Activated naive CD8-positive, alpha-beta T cell (primary cell): ENCODE results near the gene C19orf67.

Source experiments
- H3K27ac Mint-ChIP-seq: one replicate; pipeline ENCODE4 v1.8.0; 2021; ENCODE audit warnings: mixed read lengths
- H3K27me3 Mint-ChIP-seq: one replicate; pipeline ENCODE4 v1.8.0; 2021; ENCODE audit warnings: mixed read lengths
- H3K36me3 Mint-ChIP-seq: one replicate; pipeline ENCODE4 v1.8.0; 2021; ENCODE audit warnings: mixed read lengths
- H3K4me1 Mint-ChIP-seq: one replicate; pipeline ENCODE4 v1.8.0; 2021; ENCODE audit warnings: low read depth, mixed read lengths
- H3K4me3 Mint-ChIP-seq: one replicate; pipeline ENCODE4 v1.8.0; 2021; ENCODE audit warnings: mild to moderate bottlenecking, mixed read lengths
- H3K9me3 Mint-ChIP-seq: one replicate; pipeline ENCODE4 v1.8.0; 2021; ENCODE audit warnings: low read depth, mixed read lengths

Gene C19orf67

GRCh38 chr19:14096272-14096992, 10.8 kb upstream of the C19orf67 start:
- Mint-ChIP-seq H3K4me3 (no peak overlapping the region), H3K9me3 (no peaks in the 10 kb centered on the region), H3K36me3 (peaks cover 2% of the 10 kb centered on the region), H3K4me1 (peaks cover 12% of the 10 kb centered on the region), H3K27ac (no peak overlapping the region), H3K27me3 (no peaks in the 10 kb centered on the region)

- Mint-ChIP-seq H3K36me3 (peaks cover 2% of the 10 kb centered on the region), H3K27ac (peak overlapping the region; percentile 76), H3K4me1 (peaks cover 13% of the 10 kb centered on the region), H3K27me3 (no peaks in the 10 kb centered on the region), H3K9me3 (no peaks in the 10 kb centered on the region), H3K4me3 (no peak overlapping the region)
These were observed 9.3 kb upstream of the C19orf67 start for GRCh38 chr19:14094854-14095253.

DNA sequence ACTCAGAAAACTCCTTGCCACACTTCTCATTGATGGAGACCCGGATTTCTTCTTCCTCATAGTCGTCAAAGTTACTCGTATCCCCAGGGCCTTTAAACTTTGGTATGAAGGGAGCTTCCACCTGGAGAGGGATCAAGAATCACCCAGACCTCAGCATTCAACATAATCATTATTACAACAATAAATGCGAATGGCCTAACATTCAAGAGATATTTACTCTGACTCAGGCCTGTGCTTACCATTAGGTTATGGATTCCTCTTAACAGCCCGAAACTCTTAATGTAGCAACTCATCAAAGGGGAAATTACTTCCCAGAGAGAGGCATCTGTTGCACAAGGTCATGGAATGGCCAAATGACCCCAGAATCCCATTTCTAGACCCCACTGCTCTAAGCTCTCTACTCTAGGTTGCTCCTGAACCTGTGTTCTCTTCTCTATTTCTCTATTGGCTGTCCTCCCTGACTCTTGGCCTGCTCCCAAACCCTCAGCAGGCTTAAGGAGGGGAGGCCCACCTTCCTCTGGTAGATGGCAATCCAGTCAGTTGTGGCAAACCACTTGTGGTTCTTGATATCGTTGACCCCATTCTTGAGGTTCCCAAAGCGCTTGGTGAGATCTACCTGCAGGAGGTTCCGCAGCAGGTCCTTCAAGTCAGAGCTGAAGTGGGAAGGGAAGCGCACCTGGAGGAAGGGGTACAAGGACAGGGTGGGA, 7.7 kb upstream of the C19orf67 start:
- no peaks in the 10 kb centered on the region for H3K27me3 Mint-ChIP-seq
- H3K9me3 Mint-ChIP-seq = no peaks in the 10 kb centered on the region

DNA sequence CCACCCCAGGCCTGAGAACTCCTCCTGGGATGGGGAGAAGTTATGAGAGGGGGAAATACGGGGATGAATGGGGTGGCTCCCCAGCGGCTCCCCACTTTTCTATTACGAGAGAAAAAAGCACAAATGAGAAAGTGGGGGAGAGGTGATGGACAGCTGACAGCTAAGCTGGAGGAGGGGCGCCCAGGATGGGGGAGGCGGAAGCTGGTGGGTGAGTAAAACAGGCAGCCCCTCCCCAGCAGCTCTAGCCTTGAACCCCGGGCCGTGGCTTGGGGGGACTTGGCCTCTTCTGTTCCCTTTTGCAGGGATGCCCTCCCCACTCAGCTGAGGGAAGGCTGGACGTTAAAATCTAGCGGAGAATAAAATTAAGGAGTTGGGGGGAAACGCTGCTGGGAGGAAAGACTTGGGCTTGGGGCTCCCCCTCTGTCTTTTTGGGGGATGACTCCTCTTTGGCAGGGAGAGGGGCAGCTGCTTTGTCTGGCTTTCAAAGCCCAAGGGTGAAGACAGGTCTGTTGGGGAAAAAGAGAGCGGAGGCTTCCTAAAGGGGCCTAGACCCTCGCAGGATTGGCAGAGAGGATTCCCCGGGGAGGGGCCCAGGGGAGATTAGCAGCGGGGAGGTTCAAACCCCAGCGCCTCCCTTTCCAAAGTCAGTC, 6.4 kb upstream of the C19orf67 start:
- peaks cover 18% of the 10 kb centered on the region for H3K4me1 Mint-ChIP-seq
- H3K27me3 Mint-ChIP-seq = no peaks in the 10 kb centered on the region
- H3K36me3 Mint-ChIP-seq = peaks cover 6% of the 10 kb centered on the region
- H3K9me3 Mint-ChIP-seq = no peaks in the 10 kb centered on the region
- H3K4me3 Mint-ChIP-seq = peak overlapping the region; percentile 99
- H3K27ac Mint-ChIP-seq = peak overlapping the region; percentile 100

More for the DNA sequence above, 7.7 kb upstream of the C19orf67 start:
- Mint-ChIP-seq H3K4me3 (peak overlapping the region; percentile 59), H3K4me1 (peaks cover 18% of the 10 kb centered on the region), H3K36me3 (peaks cover 6% of the 10 kb centered on the region), H3K27ac (peak overlapping the region; percentile 58)

DNA sequence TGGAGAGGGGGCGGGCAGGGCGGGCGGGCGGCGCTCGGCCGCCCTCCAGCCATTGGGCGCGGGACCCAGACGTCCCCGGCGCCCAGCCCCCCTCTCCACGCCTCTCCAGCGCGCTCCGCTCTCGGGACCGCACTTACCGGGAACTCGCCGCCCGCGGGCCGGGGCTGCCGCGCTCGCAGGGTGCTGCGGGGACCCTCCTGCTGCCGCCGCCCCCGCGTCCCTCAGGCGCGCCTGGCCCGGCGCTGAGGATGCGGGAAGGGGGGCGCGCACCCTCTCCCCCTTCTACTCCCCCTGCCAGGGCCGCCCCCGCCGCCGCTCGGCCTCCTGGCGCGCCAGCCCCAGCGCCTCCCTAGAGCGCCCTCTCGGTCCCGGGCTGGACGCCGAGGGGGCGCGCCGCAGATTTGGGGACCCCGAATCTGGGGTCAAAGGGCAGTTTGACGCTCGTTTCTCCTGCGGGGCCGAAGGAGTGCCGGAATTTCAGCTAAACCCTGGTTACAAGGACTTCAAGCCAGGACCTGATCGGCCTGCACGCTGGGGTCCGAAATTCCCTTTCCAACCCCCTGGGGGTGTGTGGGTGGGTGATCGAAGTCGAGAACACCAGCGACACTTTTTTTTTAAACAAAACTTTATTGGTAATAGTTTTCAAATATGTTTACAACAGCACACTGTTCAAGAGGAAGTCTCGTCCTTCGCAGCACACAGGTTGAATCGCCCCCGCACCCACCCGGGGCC, 5.7 kb upstream of the C19orf67 start:
- peak overlapping the region; percentile 100 for H3K27ac Mint-ChIP-seq
- H3K36me3 Mint-ChIP-seq = peaks cover 6% of the 10 kb centered on the region
- no peaks in the 10 kb centered on the region for H3K9me3 Mint-ChIP-seq
- H3K27me3 Mint-ChIP-seq = no peaks in the 10 kb centered on the region
- peak overlapping the region; percentile 99 for H3K4me3 Mint-ChIP-seq
- peaks cover 20% of the 10 kb centered on the region for H3K4me1 Mint-ChIP-seq

- H3K27me3 Mint-ChIP-seq = no peaks in the 10 kb centered on the region
- peaks cover 20% of the 10 kb centered on the region for H3K4me1 Mint-ChIP-seq
- peak within 1 kb of the TSS; percentile 99 for H3K4me3 Mint-ChIP-seq
- H3K27ac Mint-ChIP-seq = peak within 1 kb of the TSS; percentile 100
- H3K9me3 Mint-ChIP-seq = no peaks in the 10 kb centered on the region
- peaks cover 6% of the 10 kb centered on the region for H3K36me3 Mint-ChIP-seq
These were observed 5.0 kb upstream of the C19orf67 start, which contains the start of gene SAMD1 for GRCh38 chr19:14090509-14091080. SAMD1 (minus strand) TSS chr19:14090751.

- peak overlapping the region; percentile 88 for H3K27ac Mint-ChIP-seq
These were observed 4.3 kb upstream of the C19orf67 start for GRCh38 chr19:14089662-14090508.

DNA sequence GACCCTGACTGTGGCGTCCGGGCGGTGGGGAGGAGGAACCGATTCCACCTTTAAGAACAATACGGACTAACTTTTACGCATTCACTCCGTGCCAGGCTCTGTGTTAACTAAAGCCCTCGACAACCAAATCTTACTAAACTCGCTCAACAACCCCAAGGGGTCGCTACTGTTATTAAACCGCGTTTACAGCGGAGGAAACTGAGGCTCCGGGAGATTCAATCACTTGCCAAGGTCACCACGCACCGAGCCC, 3.8 kb upstream of the C19orf67 start:
- Mint-ChIP-seq H3K27ac (peak overlapping the region; percentile 88), H3K4me1 (peaks cover 20% of the 10 kb centered on the region), H3K9me3 (no peaks in the 10 kb centered on the region), H3K4me3 (peak overlapping the region; percentile 88), H3K36me3 (peaks cover 6% of the 10 kb centered on the region), H3K27me3 (no peaks in the 10 kb centered on the region)

More at GRCh38 chr19:14089662-14090508, 4.3 kb upstream of the C19orf67 start:
- no peaks in the 10 kb centered on the region for H3K9me3 Mint-ChIP-seq
- peak overlapping the region; percentile 88 for H3K4me3 Mint-ChIP-seq
- H3K4me1 Mint-ChIP-seq = peaks cover 20% of the 10 kb centered on the region
- no peaks in the 10 kb centered on the region for H3K27me3 Mint-ChIP-seq
- H3K36me3 Mint-ChIP-seq = peaks cover 6% of the 10 kb centered on the region

- Mint-ChIP-seq H3K4me3 (peak overlapping the region; percentile 88), H3K27me3 (no peaks in the 10 kb centered on the region), H3K4me1 (peaks cover 20% of the 10 kb centered on the region), H3K27ac (peak overlapping the region; percentile 88), H3K36me3 (peaks cover 6% of the 10 kb centered on the region), H3K9me3 (no peaks in the 10 kb centered on the region)
These were observed 3.2 kb upstream of the C19orf67 start for GRCh38 chr19:14088634-14089411.

GRCh38 chr19:14086098-14086497, 515 bp upstream of the C19orf67 start:
- Mint-ChIP-seq H3K36me3 (peaks cover 4% of the 10 kb centered on the region), H3K9me3 (no peaks in the 10 kb centered on the region), H3K4me3 (no peak overlapping the region), H3K27ac (no peak overlapping the region), H3K4me1 (peaks cover 19% of the 10 kb centered on the region), H3K27me3 (no peaks in the 10 kb centered on the region)

DNA sequence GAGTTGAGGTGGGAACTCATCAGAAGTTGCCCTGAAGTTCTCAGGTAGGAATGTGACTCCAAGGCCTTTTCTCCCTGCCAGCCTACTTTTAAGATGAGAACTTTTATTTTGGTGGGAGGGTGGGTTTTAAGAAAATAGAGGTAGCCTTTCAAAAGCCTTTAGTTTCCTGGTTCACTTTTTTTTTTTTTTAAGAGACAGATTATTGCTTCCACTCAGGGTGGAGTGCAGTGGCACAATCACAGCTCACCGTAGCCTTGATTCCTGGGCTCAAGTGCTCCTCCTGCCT, 3.0 kb downstream of the C19orf67 start:
- no peak overlapping the region for H3K27ac Mint-ChIP-seq
- no peaks in the 10 kb centered on the region for H3K36me3 Mint-ChIP-seq
- peaks cover 20% of the 10 kb centered on the region for H3K4me1 Mint-ChIP-seq
- H3K4me3 Mint-ChIP-seq = peak overlapping the region; percentile 92
- no peaks in the 10 kb centered on the region for H3K9me3 Mint-ChIP-seq
- H3K27me3 Mint-ChIP-seq = no peaks in the 10 kb centered on the region

DNA sequence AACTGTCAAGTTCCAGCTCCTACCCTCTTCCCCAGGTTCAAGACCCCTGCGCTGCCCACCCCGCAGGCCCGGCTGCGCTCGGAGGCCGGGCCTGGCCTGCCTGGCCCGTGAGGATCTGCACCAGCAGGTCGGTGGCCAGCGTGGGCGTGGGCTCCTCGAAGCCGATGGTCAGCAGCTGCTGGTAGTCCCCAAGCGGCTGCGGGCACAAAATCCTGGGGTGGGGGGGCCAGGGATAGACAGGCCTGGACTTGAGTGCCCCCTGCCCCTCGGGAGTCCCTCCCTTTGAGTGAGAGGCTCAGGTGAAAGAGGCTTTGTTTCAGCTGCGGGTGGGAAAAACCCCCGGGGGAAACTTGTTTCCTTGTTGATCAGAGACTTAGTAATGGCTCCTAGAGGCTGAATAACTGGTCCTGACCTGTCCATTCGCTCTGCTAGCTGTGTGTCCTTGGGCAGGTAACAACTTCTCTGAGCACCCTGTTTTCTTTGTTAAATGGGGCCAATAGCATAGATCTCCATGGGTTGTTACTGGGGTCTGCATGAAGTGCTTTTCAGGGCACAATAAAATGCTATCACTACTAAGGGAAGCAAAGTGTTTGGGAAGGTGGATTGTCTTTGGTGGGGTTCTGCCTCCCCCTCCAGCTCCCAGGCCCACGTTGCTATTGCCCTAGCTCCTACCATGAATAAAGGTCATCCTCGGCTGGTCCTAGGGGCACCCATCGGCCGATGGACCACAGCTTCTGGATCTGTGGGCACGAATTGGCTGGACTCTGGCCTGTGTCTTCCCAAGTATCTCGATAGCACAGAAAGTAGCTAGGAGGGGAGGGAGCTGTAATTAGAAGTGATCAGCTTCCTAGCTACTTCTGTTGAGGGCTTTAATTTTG, 3.5 kb downstream of the C19orf67 start:
- Mint-ChIP-seq H3K9me3 (no peaks in the 10 kb centered on the region), H3K27ac (peak overlapping the region; percentile 85), H3K36me3 (no peaks in the 10 kb centered on the region), H3K4me1 (peaks cover 20% of the 10 kb centered on the region), H3K27me3 (no peaks in the 10 kb centered on the region), H3K4me3 (peak overlapping the region; percentile 92)
